HG03045 (cell line): Measurements from ENCODE around the gene ATP13A4.

ENCODE experiments used
- ATAC-seq: cut with Tn5 transposase; IDR thresholded peaks from one replicate; pipeline ENCODE4 v1.9.1; 2021; ENCODE audit warnings: mild to moderate bottlenecking, moderate library complexity; ENCODE audit not compliant: unreplicated experiment

Gene ATP13A4

DNA sequence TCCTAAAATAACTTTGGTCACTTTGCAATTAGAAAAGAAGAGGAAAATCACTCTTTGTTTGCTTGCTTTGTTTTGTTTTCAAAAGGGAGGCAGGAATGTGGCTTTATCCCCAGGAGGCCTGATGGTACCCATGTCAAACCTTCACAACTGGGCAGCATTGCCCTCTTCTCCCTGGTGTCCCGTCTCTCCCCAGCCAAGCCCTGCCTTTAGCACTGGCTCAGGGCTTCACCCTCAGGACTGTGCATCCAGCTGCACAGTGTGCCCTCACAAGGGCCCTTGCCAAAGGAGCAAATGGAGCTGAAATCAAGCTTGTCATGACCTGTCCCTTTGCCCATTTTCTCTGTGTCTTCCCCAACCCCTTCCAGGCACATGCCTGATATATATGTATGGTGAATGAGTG lies 147.0 kb downstream of the ATP13A4 start:
- no peak for ATAC-seq

DNA sequence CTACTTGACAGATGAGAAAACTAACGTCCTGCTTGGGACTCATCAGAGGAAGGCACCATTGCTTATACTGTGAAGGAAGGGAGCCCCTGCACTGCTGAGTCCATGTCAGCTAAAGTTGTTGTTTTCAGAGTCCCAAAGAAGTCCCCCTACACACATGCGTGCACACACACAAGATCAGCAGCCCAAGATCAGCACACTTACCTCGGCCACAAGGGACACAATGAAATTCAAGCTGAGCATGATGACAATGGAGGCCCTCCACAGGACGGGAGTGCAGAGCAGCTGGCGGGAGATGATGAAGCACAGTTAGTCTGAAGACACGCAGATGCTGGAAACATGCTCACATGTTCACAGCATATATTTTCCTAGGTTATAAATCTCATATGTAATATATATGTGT lies 147.6 kb downstream of the ATP13A4 start:
- ATAC-seq, result no peak

DNA sequence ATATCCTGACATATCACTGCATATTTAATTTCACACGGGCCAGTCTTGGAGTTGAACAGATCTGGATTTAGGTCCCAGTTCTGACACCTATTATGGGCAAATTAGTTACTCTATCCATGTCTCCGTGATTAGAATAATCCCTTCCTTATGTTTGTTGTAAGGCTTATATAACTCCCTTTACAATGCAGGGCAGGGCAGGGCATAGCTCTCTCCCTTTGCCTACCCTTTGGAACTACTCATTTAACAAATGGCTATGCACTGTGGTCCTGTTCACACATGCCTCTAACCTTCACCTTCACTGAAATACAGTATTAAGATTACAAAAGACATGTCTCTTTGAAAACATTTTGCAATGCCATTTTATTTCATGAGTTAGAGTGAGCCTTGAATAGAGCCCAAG lies 151.4 kb downstream of the ATP13A4 start:
- ATAC-seq, result no peak

DNA sequence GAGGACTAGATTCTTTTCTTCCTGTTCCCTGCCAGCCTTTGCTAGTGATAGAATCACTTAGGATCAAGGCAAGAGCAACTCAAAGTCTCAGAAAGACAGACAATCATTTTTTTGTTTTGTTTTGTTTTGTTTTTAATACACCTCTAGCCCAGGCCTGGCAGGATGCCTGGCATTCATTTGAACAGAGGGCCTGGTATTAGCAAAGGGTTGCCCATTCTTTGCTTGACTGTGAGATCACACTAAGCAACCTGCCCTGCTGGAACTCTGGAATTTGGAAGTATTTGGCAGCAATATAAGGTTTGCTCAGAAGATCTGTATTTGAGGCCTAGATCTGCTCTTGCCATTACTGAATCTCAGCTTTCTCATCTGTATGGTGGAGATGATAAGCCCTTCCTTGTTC lies 154.4 kb downstream of the ATP13A4 start:
- ATAC-seq, result no peak

DNA sequence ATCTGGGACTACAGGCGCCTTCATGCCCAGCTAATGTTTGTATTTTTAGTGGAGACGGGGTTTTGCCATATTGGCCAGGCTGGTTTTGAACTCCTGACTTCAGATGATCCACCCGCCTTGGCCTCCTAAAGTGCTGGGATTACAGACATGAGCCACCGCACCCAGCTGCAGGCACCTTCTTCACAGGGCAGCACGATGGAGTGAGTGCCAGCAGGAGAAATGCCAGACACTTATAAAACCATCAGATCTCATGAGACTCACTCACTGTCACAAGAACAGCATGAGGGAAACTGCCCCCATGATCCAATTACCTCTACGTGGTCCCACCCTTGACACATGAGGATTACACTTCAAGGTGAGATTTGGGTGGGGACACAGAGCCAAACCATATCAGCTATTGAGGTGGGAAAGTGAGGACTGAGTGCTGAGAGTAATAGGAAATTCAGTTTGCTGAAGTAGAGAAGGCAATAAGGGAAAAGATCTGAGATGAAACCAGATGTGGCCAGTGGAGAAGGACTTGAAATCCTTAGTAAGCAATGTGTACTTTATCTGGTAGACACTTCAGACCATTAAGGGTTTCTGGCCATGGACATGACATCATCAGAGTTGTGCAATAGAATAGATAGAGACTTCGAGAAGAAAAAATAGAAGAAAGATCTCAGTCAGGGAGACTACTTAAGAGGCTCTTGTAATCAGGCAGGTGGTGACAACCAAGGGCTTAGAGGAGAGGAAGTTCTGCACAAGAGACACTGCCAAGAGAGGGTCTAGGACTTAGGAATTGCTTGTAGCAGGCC lies 158.0 kb downstream of the ATP13A4 start:
- ATAC-seq, result no peak

DNA sequence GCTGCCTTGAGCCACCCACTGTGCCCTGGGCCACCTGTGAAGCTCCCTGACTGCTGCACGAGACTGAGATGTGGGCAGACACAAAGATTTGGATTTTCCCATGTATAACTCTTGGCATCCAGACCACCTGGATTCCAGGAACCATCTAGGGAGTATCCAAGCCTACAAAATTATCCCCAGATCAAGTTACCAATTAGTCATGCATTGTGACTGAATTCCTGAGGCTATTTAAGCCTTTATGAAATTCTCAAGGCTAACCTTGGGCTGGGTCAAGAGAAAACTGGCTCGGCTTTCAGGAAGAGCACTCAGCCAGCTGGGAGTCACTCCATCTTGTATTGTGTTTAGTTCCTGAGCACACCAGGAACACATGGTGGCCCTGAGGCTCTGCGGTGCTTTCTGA lies 162.8 kb downstream of the ATP13A4 start:
- no peak for ATAC-seq

DNA sequence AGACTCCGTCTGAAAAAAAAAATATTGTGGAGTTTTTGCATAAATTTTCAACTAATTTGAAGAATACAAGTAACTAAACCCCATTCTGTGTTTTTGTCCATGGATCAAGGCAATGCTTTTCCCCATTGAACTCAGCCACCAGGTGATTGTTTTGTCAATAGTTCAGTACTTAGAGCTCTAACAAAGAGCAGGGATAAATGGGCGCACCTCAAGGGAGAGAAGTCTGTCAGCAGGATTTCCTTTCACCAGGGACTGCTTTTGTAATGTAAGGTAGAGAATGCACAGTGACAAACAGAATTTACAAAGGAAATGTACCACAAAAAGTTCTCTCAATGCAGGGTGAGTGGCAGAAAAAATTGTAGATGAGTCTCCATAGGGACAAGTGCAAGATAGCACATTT lies 165.4 kb downstream of the ATP13A4 start:
- no peak for ATAC-seq

DNA sequence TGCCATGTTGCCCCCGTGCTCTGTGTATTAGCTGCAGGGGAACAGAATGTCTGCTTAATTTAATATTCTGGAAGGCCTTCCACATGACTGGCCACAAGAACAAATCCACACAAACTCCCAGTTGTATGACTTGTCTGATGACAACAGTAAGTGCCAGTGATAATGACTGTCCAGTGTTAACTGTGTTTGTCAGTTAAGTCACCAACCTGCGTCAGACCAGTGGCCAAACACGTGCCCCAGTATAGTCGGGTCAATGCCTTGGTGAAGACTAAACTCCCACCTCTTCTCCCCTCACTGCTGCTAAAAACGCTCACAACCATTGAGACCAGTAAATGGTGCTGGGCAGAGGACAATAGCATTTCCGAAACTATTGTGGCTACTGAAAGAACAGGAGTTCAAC lies 166.3 kb downstream of the ATP13A4 start:
- no peak for ATAC-seq

DNA sequence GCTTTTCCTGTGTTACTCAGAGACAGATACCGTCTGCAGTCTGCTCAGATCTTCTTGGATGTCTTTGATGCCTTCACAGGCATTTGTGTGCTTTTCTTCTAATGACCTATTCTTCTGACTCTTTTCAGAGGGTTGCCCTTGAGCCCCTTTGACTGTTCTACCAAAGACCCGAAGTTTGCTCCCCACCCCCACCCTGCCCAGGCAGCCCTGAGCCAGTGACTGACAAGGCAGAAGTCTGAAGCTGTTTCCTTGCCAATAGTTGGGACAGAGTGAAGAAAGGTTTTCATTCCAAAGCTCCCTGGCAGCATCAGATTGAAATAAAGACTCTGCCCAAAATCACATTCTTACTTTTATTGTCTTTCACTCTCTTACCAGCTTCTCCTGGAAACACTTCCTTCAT lies 167.1 kb downstream of the ATP13A4 start:
- no peak for ATAC-seq

DNA sequence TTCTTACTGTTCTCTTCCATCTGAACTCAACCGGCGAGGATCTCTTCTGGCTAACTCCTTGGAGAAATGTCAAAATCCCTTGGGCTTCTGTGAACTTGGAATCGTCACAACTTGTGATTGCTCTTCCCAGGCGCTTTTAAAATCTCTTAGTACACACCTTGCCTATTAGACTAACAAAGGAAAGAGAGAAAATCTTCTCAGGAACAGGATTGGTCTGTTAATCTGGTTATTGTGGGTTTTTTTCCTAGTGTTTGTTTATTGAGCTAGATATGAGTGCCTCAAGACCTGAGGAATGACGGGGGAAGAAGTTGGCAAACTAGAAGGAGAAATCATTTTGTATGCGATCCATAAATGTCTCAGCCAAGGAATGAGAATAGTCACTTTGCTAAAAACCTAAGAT lies 176.0 kb downstream of the ATP13A4 start, which contains the start of gene ATP13A5:
Gene ATP13A5, minus strand, starts transcription at position 48 of the 400 bp plus-strand sequence. Its CDS starts 28 bp downstream, at position 20.
- ATAC-seq, result no peak

DNA sequence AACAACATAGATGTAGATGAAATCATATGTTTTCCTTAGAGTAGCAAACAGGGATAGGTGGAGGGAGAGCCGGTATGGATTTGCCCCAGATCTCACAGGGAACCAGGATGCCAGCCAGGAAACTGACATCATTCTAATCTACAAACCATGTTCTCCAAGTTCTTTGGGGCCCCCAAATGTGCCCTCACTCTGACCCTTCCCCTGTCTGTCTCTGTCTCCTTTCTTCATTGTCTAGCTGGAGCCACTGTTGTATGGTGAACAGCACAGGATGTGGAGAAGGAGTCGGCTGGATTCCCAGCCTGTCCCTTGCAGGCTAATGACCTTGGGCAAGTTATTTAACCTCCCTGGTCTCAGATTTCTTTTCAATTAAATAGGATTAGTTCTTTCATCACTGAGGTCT lies 177.1 kb downstream of the ATP13A4 start:
- ATAC-seq, result no peak

DNA sequence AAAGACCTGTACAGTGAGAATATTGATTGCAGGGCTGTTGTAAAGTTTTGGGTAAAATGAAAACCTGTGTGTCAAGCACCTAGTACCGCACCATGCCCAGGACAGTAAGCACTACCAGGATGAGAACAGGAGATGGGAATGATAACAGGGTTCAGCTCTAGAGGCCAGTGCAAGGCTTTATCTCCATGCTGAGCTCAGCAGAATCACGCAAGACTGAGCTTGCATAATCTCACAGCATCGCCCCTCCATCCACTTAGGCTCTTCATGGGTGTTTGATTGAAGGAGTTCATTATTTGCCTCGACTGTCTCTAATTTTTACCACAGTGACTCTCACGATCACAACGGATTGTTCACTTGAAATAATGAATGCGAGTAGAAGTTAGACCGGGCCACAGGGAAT lies 179.1 kb downstream of the ATP13A4 start:
- no peak for ATAC-seq

DNA sequence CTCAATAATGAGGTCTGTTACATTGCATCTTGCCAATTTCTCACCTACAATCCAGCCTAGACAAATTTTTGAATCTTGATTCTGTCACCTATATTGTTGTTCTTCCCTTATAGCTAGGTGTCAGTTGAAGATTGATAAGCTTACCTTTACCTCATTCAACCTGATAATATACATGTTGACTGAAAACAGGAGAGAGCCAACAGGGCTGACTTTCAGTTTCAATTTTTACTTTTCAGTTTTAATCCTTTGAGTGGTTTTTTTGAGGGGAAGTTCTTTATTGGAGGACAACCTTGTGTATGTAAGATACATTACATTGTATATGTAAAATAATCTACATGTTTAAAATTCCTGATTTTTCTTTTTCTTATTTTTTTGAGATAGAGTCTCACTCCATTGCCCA lies 181.9 kb downstream of the ATP13A4 start:
- ATAC-seq, result no peak

DNA sequence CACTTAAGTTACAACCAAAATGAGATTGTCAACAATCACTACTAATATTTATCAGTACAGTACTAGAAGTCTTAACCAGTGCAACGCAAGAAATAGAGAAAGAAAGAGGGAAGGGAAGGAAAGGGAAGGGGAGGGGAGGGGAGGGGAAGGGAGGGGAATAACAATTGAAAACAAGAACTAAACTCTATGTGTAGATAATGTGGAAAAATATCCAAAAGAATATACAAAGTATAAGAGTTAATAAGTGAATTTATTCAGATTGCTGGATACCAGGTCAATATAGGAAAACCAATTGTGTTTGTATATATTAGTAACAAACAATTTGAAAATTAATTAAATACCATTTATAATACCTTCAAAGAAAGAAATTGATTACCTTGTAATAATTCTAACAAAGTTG lies 186.8 kb downstream of the ATP13A4 start:
- no peak for ATAC-seq

DNA sequence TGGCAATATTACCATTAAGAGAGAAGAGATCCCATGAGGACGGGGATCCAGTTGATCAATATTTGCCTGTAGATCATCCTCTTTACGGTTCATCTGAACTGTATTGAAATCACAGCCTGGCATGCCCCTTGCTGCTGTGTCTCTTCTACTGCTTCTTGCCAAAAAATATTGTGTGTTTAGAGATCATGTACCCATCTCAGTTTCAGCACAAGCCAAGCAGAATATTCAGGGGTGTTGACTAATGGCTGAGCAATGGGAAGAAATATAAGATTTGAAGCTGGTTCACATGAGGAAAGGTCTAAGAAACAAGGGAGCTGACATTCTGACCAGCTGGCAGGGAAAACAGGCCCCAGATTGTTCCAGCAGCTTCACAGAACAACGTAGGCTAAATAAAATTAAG lies 197.4 kb downstream of the ATP13A4 start:
- ATAC-seq, result no peak

DNA sequence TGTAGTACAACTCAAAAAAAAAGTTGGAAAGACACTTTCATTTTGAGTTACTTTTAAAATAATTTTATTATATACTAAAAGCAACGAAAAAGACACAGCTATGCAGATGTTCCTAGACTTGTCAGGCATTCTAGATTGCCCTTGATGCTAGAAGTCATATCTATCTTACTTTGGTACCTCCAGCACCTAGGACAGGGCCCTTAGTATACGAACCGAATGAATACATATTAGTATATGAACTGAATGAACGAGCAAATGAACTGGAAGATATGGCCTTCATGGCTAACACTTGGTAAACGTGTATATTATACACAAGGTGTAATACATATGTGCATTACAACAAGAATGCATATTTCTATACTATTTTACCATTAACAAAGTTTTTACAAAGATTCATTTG lies 200.3 kb downstream of the ATP13A4 start:
- no peak for ATAC-seq
